Stimulated activated CD8-positive, alpha-beta memory T cell treated with anti-CD3 and anti-CD28 coated beads, Interleukin-2, amount 100 ng/mL, for 48 hours (primary cell): Measurements from ENCODE around the gene ATP10B.

ENCODE experiments used
- DNase-seq, 2 donors: peaks; one replicate each; pipeline ENCODE4 v3.0.0-alpha.2; 2020; ENCODE audit warnings: low read depth in 2 of 2

ATP10B gene

DNA sequence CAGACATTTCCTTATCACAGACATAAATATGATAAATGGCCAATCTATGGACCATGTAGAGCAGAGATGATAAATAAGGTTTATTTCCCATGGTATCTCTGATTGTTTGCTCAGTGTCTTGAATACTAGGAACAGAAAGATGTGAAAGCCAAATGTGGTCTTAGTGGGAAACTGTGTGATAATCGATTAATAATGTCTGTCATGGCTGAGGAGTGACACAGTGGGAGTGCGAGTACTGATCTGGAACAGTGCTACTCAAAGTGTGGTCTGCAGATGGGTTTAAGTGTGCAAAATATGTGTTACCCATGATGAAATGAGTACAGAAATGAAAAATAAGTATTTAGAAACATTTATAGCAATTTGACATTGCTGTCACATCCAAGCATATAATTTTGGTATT is 337.8 kb downstream of the ATP10B start:
- no peak for DNase-seq

DNA sequence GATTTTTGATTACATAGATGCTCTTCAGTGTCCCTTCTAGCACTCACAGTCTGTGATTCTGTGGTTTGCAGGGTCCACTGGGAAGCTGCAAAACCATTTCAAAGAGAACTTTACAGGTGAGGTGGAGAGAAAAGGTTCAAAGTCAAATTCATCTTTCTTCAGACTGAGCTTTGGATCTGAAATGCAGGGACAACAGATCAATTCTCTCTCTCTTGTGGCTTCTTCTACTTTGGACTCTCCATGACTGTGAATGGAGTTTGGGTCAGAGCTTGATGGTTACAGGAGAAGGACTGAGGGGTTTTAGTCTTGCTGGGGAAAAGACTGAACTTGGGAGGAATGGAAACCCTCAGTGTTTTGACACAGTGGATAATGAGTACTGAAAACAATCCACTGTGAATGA is 338.5 kb downstream of the ATP10B start:
- no peak for DNase-seq
